Activated T-helper 17 cell treated with anti-CD3 and anti-CD28 coated beads, Interleukin-2, amount 50 U/mL, for 72 hours (primary cell): Measurements from ENCODE around the gene PDLIM3. TPM values are rescaled to one million over a fixed set of nuclear protein-coding genes. Genes with fewer than 3 reads are reported as not detected.
"Not testable (repeated sequence)": the region's sequence is repeated elsewhere in the genome, so short reads cannot be mapped to it uniquely, and the experiment has no call there.

Source experiments
- ATAC-seq: fragments of 150-1000 bp; cut with Tn5 transposase; replicated peaks from 2 replicates; pipeline ENCODE4 v1.10.0; 2021; ENCODE audit warnings: mild to moderate bottlenecking, moderate library complexity
- H3K27ac Mint-ChIP-seq: one replicate; pipeline ENCODE4 v1.8.0; 2022; ENCODE audit warnings: mixed read lengths
- H3K27me3 Mint-ChIP-seq: one replicate; pipeline ENCODE4 v1.8.0; 2022; ENCODE audit warnings: mixed read lengths
- H3K36me3 Mint-ChIP-seq: one replicate; pipeline ENCODE4 v1.8.0; 2022; ENCODE audit warnings: low read depth, mild to moderate bottlenecking, mixed read lengths
- H3K4me1 Mint-ChIP-seq: one replicate; pipeline ENCODE4 v1.8.0; 2022; ENCODE audit warnings: mixed read lengths
- H3K4me3 Mint-ChIP-seq: one replicate; pipeline ENCODE4 v1.8.0; 2022; ENCODE audit warnings: mild to moderate bottlenecking, mixed read lengths
- H3K9me3 Mint-ChIP-seq: one replicate; pipeline ENCODE4 v1.8.0; 2022; ENCODE audit warnings: mixed read lengths
- total RNA-seq, 2 donors: library from RNA; stranded (reverse); gene quantifications; one replicate each; pipeline ENCODE4 v1.2.3, GENCODE V29; 2022

PDLIM3 gene
- total RNA-seq, 2 donors from 2014 or later, result not detected

- H3K36me3 Mint-ChIP-seq, result no peaks in the 10 kb centered on the region
- no peak for ATAC-seq
- H3K4me1 Mint-ChIP-seq, result no peaks in the 10 kb centered on the region
- H3K27me3 Mint-ChIP-seq, result peaks cover 29% of the 10 kb centered on the region
- no peak overlapping the region for H3K27ac Mint-ChIP-seq
- H3K9me3 Mint-ChIP-seq, result no peaks in the 10 kb centered on the region
- no peak overlapping the region for H3K4me3 Mint-ChIP-seq
Measured at GRCh38 chr4:185540040-185540439, 4.7 kb upstream of the PDLIM3 start.

GRCh38 chr4:185538806-185539205, 3.5 kb upstream of the PDLIM3 start:
- H3K4me3 Mint-ChIP-seq, result no peak overlapping the region
- H3K9me3 Mint-ChIP-seq, result no peaks in the 10 kb centered on the region
- H3K36me3 Mint-ChIP-seq, result no peaks in the 10 kb centered on the region
- no peak overlapping the region for H3K27ac Mint-ChIP-seq
- H3K4me1 Mint-ChIP-seq, result no peaks in the 10 kb centered on the region
- ATAC-seq, result no peak
- H3K27me3 Mint-ChIP-seq, result peaks cover 32% of the 10 kb centered on the region

DNA sequence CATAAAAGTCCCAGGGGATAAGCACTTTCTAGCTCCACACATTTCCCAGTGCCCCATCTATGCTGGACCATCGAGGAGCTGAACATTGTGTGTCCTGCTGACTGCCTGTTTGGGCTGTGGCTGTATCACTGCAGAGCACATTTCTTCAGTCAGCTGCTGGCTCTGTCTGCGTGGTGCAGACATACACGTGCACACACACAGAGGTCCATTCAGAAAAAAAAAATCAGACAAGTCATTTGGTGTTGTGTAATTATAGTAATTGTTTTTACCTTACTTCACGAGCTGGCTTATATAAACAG, 1.1 kb upstream of the PDLIM3 start:
- no peaks in the 10 kb centered on the region for H3K9me3 Mint-ChIP-seq
- no peaks in the 10 kb centered on the region for H3K36me3 Mint-ChIP-seq
- peaks cover 32% of the 10 kb centered on the region for H3K27me3 Mint-ChIP-seq
- no peak for ATAC-seq
- no peak overlapping the region for H3K4me3 Mint-ChIP-seq
- H3K4me1 Mint-ChIP-seq, result no peaks in the 10 kb centered on the region
- H3K27ac Mint-ChIP-seq, result no peak overlapping the region

DNA sequence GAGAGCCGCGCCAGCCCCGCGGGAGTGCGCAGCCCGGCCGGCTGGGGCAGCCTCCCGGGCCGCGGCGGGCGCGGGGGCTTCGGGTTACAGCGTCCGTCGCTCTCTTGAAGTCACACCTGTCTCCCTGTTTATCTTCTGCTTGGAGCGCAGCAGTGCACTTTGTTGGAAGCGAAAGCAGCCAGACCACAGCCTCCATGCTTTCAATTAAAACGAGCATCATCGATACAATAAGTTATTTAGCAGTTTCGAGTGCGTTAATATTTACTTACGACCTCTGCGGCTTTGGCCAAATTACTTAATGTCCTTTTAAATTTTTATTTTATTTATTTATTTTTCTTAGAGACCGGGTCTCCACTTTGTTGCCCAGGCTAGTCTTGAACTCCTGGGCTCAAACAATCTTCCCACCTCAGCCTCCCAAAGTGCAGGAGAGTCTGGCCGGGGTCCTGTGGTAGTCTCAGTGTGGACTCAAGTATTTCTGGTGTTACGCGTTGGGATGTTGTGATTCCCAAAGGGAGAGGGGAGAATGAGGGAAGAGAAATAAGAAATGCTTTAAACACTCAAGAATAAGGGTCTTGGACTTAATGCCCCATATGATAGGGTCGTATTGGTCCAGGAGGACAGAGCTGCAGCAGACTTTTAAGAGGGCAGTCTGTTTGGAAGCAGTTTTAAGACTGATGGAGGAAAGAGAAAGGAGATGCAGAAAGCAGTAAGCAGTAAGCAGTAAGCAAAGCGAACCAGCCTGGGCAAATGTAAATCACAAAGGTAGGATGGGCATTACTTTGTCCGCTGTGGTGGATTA, 504 bp upstream of the PDLIM3 start:
- Mint-ChIP-seq H3K4me3 (peak overlapping the region; percentile 26), H3K36me3 (no peaks in the 10 kb centered on the region), H3K27me3 (peaks cover 33% of the 10 kb centered on the region), H3K9me3 (no peaks in the 10 kb centered on the region), H3K27ac (no peak overlapping the region), H3K4me1 (no peaks in the 10 kb centered on the region)
- ATAC-seq, result no peak

DNA sequence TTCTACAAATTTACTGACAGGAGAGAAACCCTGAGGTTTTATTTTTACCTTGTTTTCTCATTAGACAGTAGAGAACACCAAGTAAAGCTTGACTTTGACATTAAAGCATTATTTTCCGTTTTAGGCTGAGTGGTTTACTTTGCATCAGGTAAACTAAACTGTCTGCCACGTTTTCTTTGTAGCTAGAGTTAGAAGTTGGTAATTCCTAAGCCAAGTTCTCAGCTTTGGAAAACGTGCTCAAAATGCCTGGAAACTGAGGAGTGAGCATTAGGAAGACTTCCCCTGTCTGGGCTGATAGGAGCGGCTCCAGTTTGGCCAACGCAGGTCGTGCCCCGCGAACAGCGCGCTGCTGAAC, 819 bp downstream of the PDLIM3 start:
- ATAC-seq, result no peak
- H3K27ac Mint-ChIP-seq, result no peak overlapping the region
- H3K4me3 Mint-ChIP-seq, result peak overlapping the region; percentile 31
- H3K27me3 Mint-ChIP-seq, result peaks cover 43% of the 10 kb centered on the region
- H3K36me3 Mint-ChIP-seq, result no peaks in the 10 kb centered on the region
- no peaks in the 10 kb centered on the region for H3K9me3 Mint-ChIP-seq
- H3K4me1 Mint-ChIP-seq, result no peaks in the 10 kb centered on the region

DNA sequence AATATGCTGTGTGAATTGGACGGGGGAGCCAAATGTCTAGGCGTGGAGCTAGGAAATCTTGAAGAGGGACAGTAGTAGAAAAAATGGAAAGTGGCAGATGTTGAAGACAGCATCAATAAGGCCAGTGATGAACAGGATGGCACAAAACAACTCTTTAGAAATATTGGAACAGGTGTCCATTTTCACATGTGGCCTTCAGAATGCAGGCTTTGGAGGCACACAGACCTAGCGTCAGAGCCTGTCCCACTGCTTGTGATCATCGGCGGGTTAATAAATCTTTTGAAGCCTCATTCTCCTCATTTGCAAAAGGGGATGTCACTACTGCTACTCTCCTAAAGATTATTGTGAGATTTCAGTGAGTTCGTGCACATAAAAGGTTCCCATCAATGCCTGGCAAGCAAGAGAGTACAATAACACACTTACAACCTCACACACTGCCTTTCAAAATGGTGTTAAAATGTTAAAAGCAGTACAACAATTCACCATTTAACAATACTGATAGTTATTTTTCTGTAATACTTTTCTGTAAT, 2.4 kb downstream of the PDLIM3 start:
- H3K27me3 Mint-ChIP-seq, result peaks cover 51% of the 10 kb centered on the region
- no peaks in the 10 kb centered on the region for H3K4me1 Mint-ChIP-seq
- ATAC-seq, result no peak
- H3K27ac Mint-ChIP-seq, result no peak overlapping the region
- no peaks in the 10 kb centered on the region for H3K36me3 Mint-ChIP-seq
- no peak overlapping the region for H3K4me3 Mint-ChIP-seq
- no peaks in the 10 kb centered on the region for H3K9me3 Mint-ChIP-seq

GRCh38 chr4:185532293-185532692, 3.0 kb downstream of the PDLIM3 start:
- Mint-ChIP-seq H3K36me3 (no peaks in the 10 kb centered on the region), H3K9me3 (no peaks in the 10 kb centered on the region), H3K4me3 (no peak overlapping the region), H3K27me3 (peaks cover 51% of the 10 kb centered on the region), H3K4me1 (no peaks in the 10 kb centered on the region), H3K27ac (no peak overlapping the region)
- no peak for ATAC-seq

- H3K27ac Mint-ChIP-seq, H3K4me3 Mint-ChIP-seq, H3K36me3 Mint-ChIP-seq, H3K4me1 Mint-ChIP-seq, ATAC-seq, H3K9me3 Mint-ChIP-seq: not testable (repeated sequence)
- peaks cover 51% of the 10 kb centered on the region for H3K27me3 Mint-ChIP-seq
Measured at GRCh38 chr4:185531654-185532053, 3.7 kb downstream of the PDLIM3 start.

GRCh38 chr4:185529413-185529812, 5.9 kb downstream of the PDLIM3 start:
- H3K27me3 Mint-ChIP-seq, result peaks cover 45% of the 10 kb centered on the region
- no peaks in the 10 kb centered on the region for H3K4me1 Mint-ChIP-seq
- H3K36me3 Mint-ChIP-seq, result no peaks in the 10 kb centered on the region
- peaks cover 5% of the 10 kb centered on the region for H3K9me3 Mint-ChIP-seq
- no peak overlapping the region for H3K27ac Mint-ChIP-seq
- ATAC-seq, result no peak
- H3K4me3 Mint-ChIP-seq, result no peak overlapping the region

- ATAC-seq, result no peak
Measured at GRCh38 chr4:185524888-185525863, 10.1 kb downstream of the PDLIM3 start.

GRCh38 chr4:185523862-185524261, 11.4 kb downstream of the PDLIM3 start:
- H3K4me3 Mint-ChIP-seq, result no peak overlapping the region

More at GRCh38 chr4:185524888-185525863, 10.1 kb downstream of the PDLIM3 start:
- no peak overlapping the region for H3K27ac Mint-ChIP-seq
- H3K36me3 Mint-ChIP-seq, result no peaks in the 10 kb centered on the region
- peaks cover 36% of the 10 kb centered on the region for H3K27me3 Mint-ChIP-seq
- H3K4me3 Mint-ChIP-seq, result no peak overlapping the region
- H3K4me1 Mint-ChIP-seq, result no peaks in the 10 kb centered on the region
- peaks cover 5% of the 10 kb centered on the region for H3K9me3 Mint-ChIP-seq

GRCh38 chr4:185522451-185522850, 12.9 kb downstream of the PDLIM3 start:
- Mint-ChIP-seq H3K9me3 (peaks cover 5% of the 10 kb centered on the region), H3K27me3 (peaks cover 27% of the 10 kb centered on the region), H3K4me3 (no peak overlapping the region), H3K36me3 (no peaks in the 10 kb centered on the region), H3K27ac (no peak overlapping the region), H3K4me1 (no peaks in the 10 kb centered on the region)
- ATAC-seq, result no peak

More at GRCh38 chr4:185523862-185524261, 11.4 kb downstream of the PDLIM3 start:
- peaks cover 5% of the 10 kb centered on the region for H3K9me3 Mint-ChIP-seq
- H3K4me1 Mint-ChIP-seq, result no peaks in the 10 kb centered on the region
- ATAC-seq, result no peak
- H3K27me3 Mint-ChIP-seq, result peaks cover 30% of the 10 kb centered on the region
- no peak overlapping the region for H3K27ac Mint-ChIP-seq
- no peaks in the 10 kb centered on the region for H3K36me3 Mint-ChIP-seq

GRCh38 chr4:185520119-185520518, 15.2 kb downstream of the PDLIM3 start:
- Mint-ChIP-seq H3K9me3 (no peaks in the 10 kb centered on the region), H3K4me1 (no peaks in the 10 kb centered on the region), H3K4me3 (no peak overlapping the region), H3K27me3 (peaks cover 23% of the 10 kb centered on the region), H3K36me3 (no peaks in the 10 kb centered on the region), H3K27ac (no peak overlapping the region)
- ATAC-seq, result no peak

DNA sequence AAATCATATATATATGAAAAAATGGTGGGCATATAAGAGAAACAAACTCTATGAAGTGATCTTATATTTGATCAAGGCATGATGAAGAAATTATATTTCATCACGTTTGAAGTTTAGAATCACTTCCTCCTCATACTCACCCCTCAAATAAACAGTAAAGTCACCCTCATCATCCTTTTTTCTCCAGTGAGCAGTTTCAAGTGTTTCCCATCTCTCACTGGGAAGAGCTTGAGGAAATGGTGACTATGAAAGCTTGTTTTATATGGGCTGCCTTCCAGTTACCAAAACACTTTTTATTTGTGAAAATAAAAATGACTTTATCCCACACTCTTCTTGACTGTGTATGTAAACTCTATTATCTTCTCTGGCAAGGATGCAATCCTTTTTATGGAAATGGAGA, 16.8 kb downstream of the PDLIM3 start:
- Mint-ChIP-seq H3K9me3 (no peaks in the 10 kb centered on the region), H3K27me3 (peaks cover 35% of the 10 kb centered on the region), H3K4me1 (peaks cover 5% of the 10 kb centered on the region), H3K4me3 (no peak overlapping the region), H3K36me3 (no peaks in the 10 kb centered on the region), H3K27ac (no peak overlapping the region)
- no peak for ATAC-seq

DNA sequence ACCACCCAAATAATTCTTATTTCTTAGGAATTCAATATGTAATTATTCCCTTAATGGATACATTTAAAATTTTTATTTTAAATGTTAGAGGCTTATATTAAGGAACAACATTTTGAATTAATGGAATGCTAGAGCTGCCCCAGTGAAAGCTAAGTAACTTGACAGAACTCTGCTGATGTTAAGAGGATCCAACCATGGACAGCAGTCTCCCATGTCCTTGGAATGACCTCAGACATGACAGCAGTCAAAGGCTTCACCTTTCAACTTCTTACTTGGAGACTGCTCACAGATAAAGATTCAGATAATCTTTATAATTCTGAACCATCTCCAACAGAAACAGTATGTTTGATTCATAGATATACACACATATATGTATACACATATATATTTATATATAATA, 17.2 kb downstream of the PDLIM3 start:
- Mint-ChIP-seq H3K4me3 (no peak overlapping the region), H3K9me3 (no peaks in the 10 kb centered on the region), H3K36me3 (no peaks in the 10 kb centered on the region), H3K27ac (no peak overlapping the region), H3K4me1 (peaks cover 9% of the 10 kb centered on the region), H3K27me3 (peaks cover 37% of the 10 kb centered on the region)
- no peak for ATAC-seq
